ENCODE data around the gene DOCK7. TPM values are rescaled to one million over a fixed set of nuclear protein-coding genes. Genes with fewer than 3 reads are reported as not detected.

The DOCK7 gene
- total RNA-seq, 1 experiment from 2014 or later, result 60.8 TPM

DNA sequence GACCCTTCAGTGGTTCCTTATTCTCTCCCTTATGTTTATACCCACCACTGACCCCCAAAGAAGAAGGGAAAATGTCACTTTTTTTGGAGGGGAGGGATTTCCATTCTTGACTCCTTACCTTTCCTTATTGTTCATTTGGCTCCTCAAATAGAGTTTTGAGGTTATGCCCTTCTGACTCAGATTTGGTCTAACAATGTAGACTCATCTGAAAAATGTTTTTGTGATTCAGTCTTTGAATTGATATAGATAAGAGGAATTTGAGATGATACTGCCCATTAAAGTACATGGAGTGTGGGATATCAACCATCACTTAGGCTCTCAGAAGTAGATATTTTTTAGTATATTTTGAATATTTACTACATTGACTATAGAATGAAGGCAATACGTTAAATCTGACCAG lies 235.2 kb downstream of the DOCK7 start:
- intact Hi-C loops (cut with micrococcal nuclease; ENCODE audit: unreplicated experiment), result no loop called here
- BruUV-seq (replicated peaks), result no TSS peak
- H3K27me3 ChIP-seq (replicated peaks; ENCODE audit: insufficient read depth, low read depth, low read length, poor library complexity), result no peaks in the 10 kb centered on the region
- H3K36me3 ChIP-seq (ENCODE audit: insufficient read depth, low read length, poor library complexity, severe bottlenecking), result peaks cover 69% of the 10 kb centered on the region
- no peak overlapping the region for H3K4me3 ChIP-seq (ENCODE audit: low read depth, low read length, poor library complexity, severe bottlenecking)
- no peak overlapping the region for H3K27ac ChIP-seq (ENCODE audit: low read depth, low read length, poor library complexity, severe bottlenecking)
- TF ChIP-seq, protein P1, sequence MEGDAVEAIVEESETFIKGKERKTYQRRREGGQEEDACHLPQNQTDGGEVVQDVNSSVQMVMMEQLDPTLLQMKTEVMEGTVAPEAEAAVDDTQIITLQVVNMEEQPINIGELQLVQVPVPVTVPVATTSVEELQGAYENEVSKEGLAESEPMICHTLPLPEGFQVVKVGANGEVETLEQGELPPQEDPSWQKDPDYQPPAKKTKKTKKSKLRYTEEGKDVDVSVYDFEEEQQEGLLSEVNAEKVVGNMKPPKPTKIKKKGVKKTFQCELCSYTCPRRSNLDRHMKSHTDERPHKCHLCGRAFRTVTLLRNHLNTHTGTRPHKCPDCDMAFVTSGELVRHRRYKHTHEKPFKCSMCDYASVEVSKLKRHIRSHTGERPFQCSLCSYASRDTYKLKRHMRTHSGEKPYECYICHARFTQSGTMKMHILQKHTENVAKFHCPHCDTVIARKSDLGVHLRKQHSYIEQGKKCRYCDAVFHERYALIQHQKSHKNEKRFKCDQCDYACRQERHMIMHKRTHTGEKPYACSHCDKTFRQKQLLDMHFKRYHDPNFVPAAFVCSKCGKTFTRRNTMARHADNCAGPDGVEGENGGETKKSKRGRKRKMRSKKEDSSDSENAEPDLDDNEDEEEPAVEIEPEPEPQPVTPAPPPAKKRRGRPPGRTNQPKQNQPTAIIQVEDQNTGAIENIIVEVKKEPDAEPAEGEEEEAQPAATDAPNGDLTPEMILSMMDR (conservative IDR thresholded peaks at IDR 0.05; ENCODE audit: low read depth, low read length), result no peak
- TF ChIP-seq EZH2 (IDR thresholded peaks at IDR 0.05; ENCODE audit: borderline replicate concordance, low read depth, low read length, poor library complexity, severe bottlenecking), result no peak
- no peaks in the 10 kb centered on the region for H3K4me1 ChIP-seq (ENCODE audit: insufficient read depth, low read length, poor library complexity, severe bottlenecking)
- no peaks in the 10 kb centered on the region for H3K9me3 ChIP-seq (ENCODE audit: low read depth, low read length, poor library complexity, severe bottlenecking)
- ChIA-PET POLR2A (ENCODE audit: low non-redundant PET) (no interaction called here), CTCF (no interaction called here)
- DNase-seq (ENCODE audit: low spot score), result no peak

DNA sequence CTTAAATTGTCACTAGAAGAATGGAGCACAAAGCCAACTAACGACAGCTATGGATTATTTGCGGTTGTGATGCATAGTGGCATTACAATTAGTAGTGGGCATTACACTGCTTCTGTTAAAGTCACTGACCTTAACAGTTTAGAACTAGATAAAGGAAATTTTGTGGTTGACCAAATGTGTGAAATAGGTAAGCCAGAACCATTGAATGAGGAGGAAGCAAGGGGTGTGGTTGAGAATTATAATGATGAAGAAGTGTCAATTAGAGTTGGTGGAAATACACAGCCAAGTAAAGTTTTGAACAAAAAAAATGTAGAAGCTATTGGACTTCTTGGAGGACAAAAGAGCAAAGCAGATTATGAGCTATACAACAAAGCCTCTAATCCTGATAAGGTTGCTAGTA lies 237.9 kb downstream of the DOCK7 start:
- BruUV-seq (replicated peaks), result TSS peak; percentile 29
- no peak overlapping the region for H3K27ac ChIP-seq (ENCODE audit: low read depth, low read length, poor library complexity, severe bottlenecking)
- H3K9me3 ChIP-seq (ENCODE audit: low read depth, low read length, poor library complexity, severe bottlenecking), result no peaks in the 10 kb centered on the region
- H3K4me3 ChIP-seq (ENCODE audit: low read depth, low read length, poor library complexity, severe bottlenecking), result no peak overlapping the region
- H3K27me3 ChIP-seq (replicated peaks; ENCODE audit: insufficient read depth, low read depth, low read length, poor library complexity), result no peaks in the 10 kb centered on the region
- peaks cover 89% of the 10 kb centered on the region for H3K36me3 ChIP-seq (ENCODE audit: insufficient read depth, low read length, poor library complexity, severe bottlenecking)
- H3K4me1 ChIP-seq (ENCODE audit: insufficient read depth, low read length, poor library complexity, severe bottlenecking), result no peaks in the 10 kb centered on the region
- intact Hi-C loops (cut with micrococcal nuclease; ENCODE audit: unreplicated experiment), result no loop called here
- TF ChIP-seq, protein P1 (conservative IDR thresholded peaks at IDR 0.05; ENCODE audit: low read depth, low read length), result no peak
- TF ChIP-seq EZH2 (IDR thresholded peaks at IDR 0.05; ENCODE audit: borderline replicate concordance, low read depth, low read length, poor library complexity, severe bottlenecking), result no peak
- POLR2A ChIA-PET (ENCODE audit: low non-redundant PET), result no interaction called here
- DNase-seq (ENCODE audit: low spot score), result no peak
- CTCF ChIA-PET, result interaction anchor here (0.6 kb wide), 1 partner anchor 308 kb away, joined by 3 read pairs; no protein-coding TSS in a partner anchor

DNA sequence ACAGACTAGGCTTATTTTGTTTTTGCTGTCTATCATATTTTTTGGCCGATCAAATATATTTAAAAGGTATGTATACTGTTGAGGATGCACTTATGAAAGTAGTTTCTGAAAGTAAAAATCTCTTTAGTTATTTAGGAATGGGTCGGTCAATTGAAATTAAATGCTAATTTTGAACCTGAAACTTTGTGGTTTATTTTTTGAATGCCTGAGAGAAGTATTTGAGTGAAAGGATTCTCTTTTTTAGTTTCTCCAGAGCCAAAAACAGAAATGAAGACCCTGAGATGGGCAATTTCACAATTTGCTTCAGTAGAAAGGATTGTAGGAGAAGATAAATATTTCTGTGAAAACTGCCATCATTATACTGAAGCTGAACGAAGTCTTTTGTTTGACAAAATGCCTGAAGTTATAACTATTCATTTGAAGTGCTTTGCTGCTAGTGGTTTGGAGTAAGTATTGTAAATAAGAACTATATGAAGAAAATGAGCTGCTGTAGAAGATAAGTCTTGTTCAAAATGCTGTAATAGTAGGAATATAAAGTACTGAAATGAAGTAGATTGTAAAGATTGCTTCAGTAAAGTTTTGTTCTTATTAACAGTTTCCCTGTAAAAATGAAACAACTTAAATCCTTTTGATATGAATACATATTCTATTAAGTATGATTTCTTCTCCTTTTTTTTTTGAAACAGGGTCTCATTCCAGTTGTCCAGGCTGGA lies 239.8 kb downstream of the DOCK7 start:
- H3K27me3 ChIP-seq (replicated peaks; ENCODE audit: insufficient read depth, low read depth, low read length, poor library complexity), result no peaks in the 10 kb centered on the region
- DNase-seq (ENCODE audit: low spot score), result no peak
- H3K9me3 ChIP-seq (ENCODE audit: low read depth, low read length, poor library complexity, severe bottlenecking), result no peaks in the 10 kb centered on the region
- H3K27ac ChIP-seq (ENCODE audit: low read depth, low read length, poor library complexity, severe bottlenecking), result no peak overlapping the region
- CTCF ChIA-PET, result no interaction called here
- no peak overlapping the region for H3K4me3 ChIP-seq (ENCODE audit: low read depth, low read length, poor library complexity, severe bottlenecking)
- intact Hi-C loops (cut with micrococcal nuclease; ENCODE audit: unreplicated experiment), result no loop called here
- peaks cover 95% of the 10 kb centered on the region for H3K36me3 ChIP-seq (ENCODE audit: insufficient read depth, low read length, poor library complexity, severe bottlenecking)
- POLR2A ChIA-PET (ENCODE audit: low non-redundant PET), result interaction anchor here (0.6 kb wide), 2 partner anchors 802 to 928 kb away, joined by 3 to 4 read pairs; no protein-coding TSS in a partner anchor
- no peak for TF ChIP-seq EZH2 (IDR thresholded peaks at IDR 0.05; ENCODE audit: borderline replicate concordance, low read depth, low read length, poor library complexity, severe bottlenecking)
- TF ChIP-seq, protein P1 (conservative IDR thresholded peaks at IDR 0.05; ENCODE audit: low read depth, low read length), result no peak
- no TSS peak for BruUV-seq (replicated peaks)
- H3K4me1 ChIP-seq (ENCODE audit: insufficient read depth, low read length, poor library complexity, severe bottlenecking), result no peaks in the 10 kb centered on the region
